ENCODE measurements around the gene CSK.

Gene CSK

GRCh38 chr15:74828835-74829234 lies 47.0 kb downstream of the CSK start:
- no peak for DNase-seq

GRCh38 chr15:74829486-74829885 lies 47.6 kb downstream of the CSK start:
- DNase-seq, result no peak

GRCh38 chr15:74829991-74830390 lies 48.1 kb downstream of the CSK start:
- DNase-seq, result no peak

- DNase-seq, result no peak
Observed at GRCh38 chr15:74830868-74831267, 49.0 kb downstream of the CSK start.

- DNase-seq, result no peak
Observed at GRCh38 chr15:74831813-74832495, 50.1 kb downstream of the CSK start.

- DNase-seq, result no peak
Observed at GRCh38 chr15:74832826-74833225, 50.9 kb downstream of the CSK start.

GRCh38 chr15:74833376-74834107 lies 51.7 kb downstream of the CSK start:
- no peak for DNase-seq

- DNase-seq, result peak; percentile 24 to 51
Observed at GRCh38 chr15:74835312-74835823, 53.5 kb downstream of the CSK start.

GRCh38 chr15:74836846-74837245 lies 55.0 kb downstream of the CSK start:
- no peak for DNase-seq

- no peak for DNase-seq
Observed at GRCh38 chr15:74837482-74838136, 55.7 kb downstream of the CSK start.

GRCh38 chr15:74838137-74838516 lies 56.2 kb downstream of the CSK start:
- no peak for DNase-seq

- DNase-seq, result no peak
Observed at GRCh38 chr15:74838746-74839525, 57.1 kb downstream of the CSK start.

GRCh38 chr15:74839526-74840395 lies 57.9 kb downstream of the CSK start:
- no peak for DNase-seq

GRCh38 chr15:74840851-74841775 lies 59.2 kb downstream of the CSK start:
- no peak for DNase-seq

- DNase-seq, result no peak
Observed at GRCh38 chr15:74841891-74842373, 60.1 kb downstream of the CSK start.

GRCh38 chr15:74842581-74843444 lies 60.9 kb downstream of the CSK start, which contains the start of gene ULK3:
Gene ULK3 (minus strand): TSS chr15:74843156. CDS start chr15:74843105, 51 bp downstream.
- peak; percentile 90 to 93 for DNase-seq

GRCh38 chr15:74843445-74843828 lies 61.6 kb downstream of the CSK start:
- no peak for DNase-seq

- DNase-seq, result no peak
Observed at GRCh38 chr15:74843891-74844299, 62.0 kb downstream of the CSK start.
